Liver (tissue), 9 donors: ENCODE data around the gene PLXDC1. TPM values are rescaled to one million over a fixed set of nuclear protein-coding genes. Genes with fewer than 3 reads are reported as not detected.

ENCODE experiments used
- DNase-seq: peaks from one replicate; pipeline ENCODE4 v3.0.0-alpha.2; 2017; ENCODE audit warnings: low spot score
- H3K27ac ChIP-seq, 2 donors: one replicate each; pipeline ENCODE4 v1.7.0; 2013; ENCODE audit warnings: inconsistent platforms in 2 of 2, low read length in 2 of 2, control low read depth in 1 of 2, low read depth in 1 of 2, mild to moderate bottlenecking in 1 of 2
- H3K27me3 ChIP-seq, 4 donors: one replicate each; pipeline versions ENCODE4 v1.6.1 to v1.7.0; 2013; ENCODE audit warnings: low read length in 3 of 4, inconsistent platforms in 1 of 4, mild to moderate bottlenecking in 1 of 4, moderate library complexity in 1 of 4; ENCODE audit not compliant: control insufficient read depth in 4 of 4, insufficient read depth in 4 of 4
- H3K36me3 ChIP-seq, 4 donors: one replicate each; pipeline versions ENCODE4 v1.6.1 to v1.7.0; 2013; ENCODE audit warnings: low read length in 3 of 4, mild to moderate bottlenecking in 3 of 4, low read depth in 1 of 4, moderate library complexity in 1 of 4; ENCODE audit not compliant: control insufficient read depth in 4 of 4, insufficient read depth in 3 of 4
- H3K4me1 ChIP-seq, 4 donors: one replicate each; pipeline versions ENCODE4 v1.6.1 to v1.7.0; 2013; ENCODE audit warnings: low read length in 3 of 4, mild to moderate bottlenecking in 3 of 4, moderate library complexity in 1 of 4; ENCODE audit not compliant: control insufficient read depth in 4 of 4, insufficient read depth in 4 of 4
- H3K4me3 ChIP-seq, 3 donors: one replicate each; pipeline versions ENCODE4 v1.6.1 to v1.7.0; 2013; ENCODE audit warnings: low read length in 3 of 3, control low read depth in 1 of 3, low read depth in 1 of 3, mild to moderate bottlenecking in 1 of 3
- H3K9ac ChIP-seq, 2 donors: one replicate each; pipeline ENCODE4 v1.7.0; 2013; ENCODE audit warnings: low read length in 2 of 2, mild to moderate bottlenecking in 2 of 2, moderate library complexity in 2 of 2, control low read depth in 1 of 2, low read depth in 1 of 2
- H3K9me3 ChIP-seq, 4 donors: one replicate each; pipeline versions ENCODE4 v1.6.1 to v1.7.0; 2013; ENCODE audit warnings: low read length in 3 of 4; ENCODE audit not compliant: control insufficient read depth in 4 of 4
- EGR1 ChIP-seq, 2 donors: IDR thresholded peaks; 2 replicates each; pipeline ENCODE4 v1.6.1; 2016 to 2018; ENCODE audit warnings: antibody characterized with exemption in 2 of 2, low read depth in 2 of 2
- FOXA1 ChIP-seq: IDR thresholded peaks from 2 replicates; pipeline ENCODE4 v1.6.1; 2016; ENCODE audit warnings: antibody characterized with exemption
- FOXA2 ChIP-seq: IDR thresholded peaks from 2 replicates; pipeline ENCODE4 v1.6.1; 2016; ENCODE audit warnings: antibody characterized with exemption
- GABPA ChIP-seq, 2 donors: IDR thresholded peaks in 1 of 2; conservative IDR thresholded peaks in 1 of 2; 2 replicates each; pipeline ENCODE4 v1.6.1; 2016; ENCODE audit warnings: antibody characterized with exemption in 2 of 2, mild to moderate bottlenecking in 1 of 2, moderate library complexity in 1 of 2
- HNF4A ChIP-seq, 2 donors: conservative IDR thresholded peaks; 2 replicates each; pipeline ENCODE4 v1.6.1; 2016; ENCODE audit warnings: antibody characterized with exemption in 2 of 2, mild to moderate bottlenecking in 2 of 2
- HNF4G ChIP-seq: IDR thresholded peaks from 2 replicates; pipeline ENCODE4 v1.6.1; 2016; ENCODE audit warnings: antibody characterized with exemption
- JUND ChIP-seq, 2 donors: IDR thresholded peaks; 2 replicates each; pipeline ENCODE4 v1.6.1; 2016; ENCODE audit warnings: antibody characterized with exemption in 2 of 2
- NR2F2 ChIP-seq: IDR thresholded peaks from 2 replicates; pipeline ENCODE4 v1.6.1; 2016; ENCODE audit warnings: antibody characterized with exemption
- RAD21 ChIP-seq, 2 donors: IDR thresholded peaks; 2 replicates each; pipeline ENCODE4 v1.6.1; 2016; ENCODE audit warnings: antibody characterized with exemption in 2 of 2, mild to moderate bottlenecking in 2 of 2
- RXRA ChIP-seq, 2 donors: IDR thresholded peaks; 2 replicates each; pipeline ENCODE4 v1.6.1; 2017 to 2018; ENCODE audit warnings: antibody characterized with exemption in 2 of 2, mild to moderate bottlenecking in 1 of 2
- SP1 ChIP-seq: IDR thresholded peaks from 2 replicates; pipeline ENCODE4 v1.6.1; 2018; ENCODE audit warnings: antibody characterized with exemption, mild to moderate bottlenecking
- TAF1 ChIP-seq: conservative IDR thresholded peaks from 2 replicates; pipeline ENCODE4 v1.6.1; 2016; ENCODE audit warnings: antibody characterized with exemption, mild to moderate bottlenecking
- YY1 ChIP-seq: IDR thresholded peaks from 2 replicates; pipeline ENCODE4 v1.6.1; 2016; ENCODE audit warnings: antibody characterized with exemption, mild to moderate bottlenecking
- WGBS: extraction: QIAGEN DNeasy Blood & Tissue Kit; methylation state at CpG from one replicate; pipeline ENCODE4 v1.1.7; 2013; 5-methylcytosine and 5-hydroxymethylcytosine counted together
- polyA plus RNA-seq, 2 donors: library from polyadenylated mRNA; stranded (reverse) in 1 of 2; unstranded in 1 of 2; fragments of 200-250 nt in 1 of 2; fragments of >200 nt in 1 of 2; fragmentation: Nextera tagmentation in 1 of 2; extraction: Ambion mirVana in 1 of 2; gene quantifications; one replicate each; pipeline versions ENCODE4 v1.2.1 to v1.2.3, GENCODE V29; 2013 to 2015
- total RNA-seq, 2 donors: library from RNA; depleted of rRNA; stranded (reverse); fragments of >200 nt; gene quantifications; one replicate each; pipeline ENCODE4 v1.2.3, GENCODE V29; 2014
- TF ChIP-seq, protein P1 (sequence below): IDR thresholded peaks from 2 replicates; pipeline ENCODE4 v1.6.1; 2016; ENCODE audit warnings: antibody characterized with exemption
- TF ChIP-seq, protein P2 (sequence below): IDR thresholded peaks from 2 replicates; pipeline ENCODE4 v1.6.1; 2016; ENCODE audit warnings: antibody characterized with exemption
- TF ChIP-seq, protein P3 (sequence below): fragments of 150-350 bp; IDR thresholded peaks from 2 replicates; pipeline ENCODE4 v1.5.1; 2017; ENCODE audit warnings: improper control_type of control experiment, low read depth, low read length; ENCODE audit not compliant: missing input control
- TF ChIP-seq, protein P4 (sequence below): IDR thresholded peaks from 2 replicates; pipeline ENCODE4 v1.6.1; 2016; ENCODE audit warnings: antibody characterized with exemption, mild to moderate bottlenecking
- TF ChIP-seq, protein P5 (sequence below): IDR thresholded peaks from 2 replicates; pipeline ENCODE4 v1.6.1; 2016; ENCODE audit warnings: antibody characterized with exemption
- donor health status: healthy.
- donor health status: healthy.
- donor health status: healthy.
- donor health status: healthy.
- donor health status: healthy.

Gene PLXDC1
- total RNA-seq (under 1 TPM; 0.42 to 0.84 TPM), polyA plus RNA-seq (under 1 TPM; 0.14 to 0.17 TPM)

DNA sequence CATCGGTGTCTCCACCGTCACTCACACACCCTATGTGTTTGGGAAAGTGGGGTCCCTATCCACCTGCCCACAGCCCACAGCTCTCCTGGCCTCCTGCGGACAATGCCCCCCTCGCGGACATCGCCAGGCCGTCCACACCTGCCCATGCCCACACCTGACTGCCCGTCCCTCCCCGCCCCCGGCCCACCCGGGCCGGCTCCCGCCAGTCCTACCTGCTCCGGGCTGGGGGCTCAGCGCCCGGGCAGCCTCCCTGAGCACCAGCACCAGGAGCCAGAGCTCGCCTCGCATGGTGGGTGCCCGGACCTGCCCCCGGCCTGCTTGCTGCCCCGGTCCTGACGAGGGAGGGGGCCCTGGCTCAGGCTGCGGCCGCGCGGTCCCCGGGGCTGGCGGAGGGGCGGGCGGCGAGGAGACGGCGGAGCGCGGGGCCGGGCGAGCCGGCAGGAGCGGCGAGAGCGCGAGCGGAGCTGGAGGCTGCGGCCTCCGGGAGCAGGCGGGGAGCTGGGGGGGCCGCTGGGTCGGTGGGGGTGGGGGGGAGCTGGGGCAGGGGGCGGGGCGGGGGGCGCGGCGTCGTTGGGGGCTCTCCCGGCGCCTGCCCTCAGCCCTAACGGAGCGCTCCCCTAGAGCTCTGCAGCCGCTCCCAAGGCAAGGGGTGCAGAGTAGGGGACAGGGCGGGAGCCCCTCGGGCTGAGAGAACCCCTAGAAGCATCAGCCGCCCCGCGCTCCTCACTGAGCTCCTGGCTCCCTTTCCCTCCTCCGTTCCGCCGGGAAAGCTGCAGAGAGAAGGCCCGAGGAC, at the start of gene PLXDC1:
TSS of gene PLXDC1 (minus strand) at position 488 of the 793 bp plus-strand sequence. CDS start at position 288, 200 bp downstream.
- Histone ChIP-seq H3K4me1 (peaks cover 2 to 24% (median 13%) of the 10 kb centered on the region in 4 donors), H3K36me3 (no peaks in the 10 kb centered on the region), H3K27me3 (peaks cover 0 to 5% (median 3%) of the 10 kb centered on the region in 4 donors), H3K27ac (peak within 1 kb of the TSS in 1 of 2 donors; percentile 2), H3K9me3 (no peaks in the 10 kb centered on the region), H3K9ac (peak within 1 kb of the TSS in 1 of 2 donors; percentile 25), H3K4me3 (peak within 1 kb of the TSS in 1 of 3 donors; percentile 33)
- WGBS = 3% methylated on average over 68 of the region's 68 CpGs
- DNase-seq = no peak
- no peak for TF ChIP-seq YY1
- TF ChIP-seq NR2F2 = no peak
- TF ChIP-seq RAD21 (IDR thresholded peaks at IDR 0.05) = no peak
- TF ChIP-seq SP1 = no peak
- TF ChIP-seq, protein P1, sequence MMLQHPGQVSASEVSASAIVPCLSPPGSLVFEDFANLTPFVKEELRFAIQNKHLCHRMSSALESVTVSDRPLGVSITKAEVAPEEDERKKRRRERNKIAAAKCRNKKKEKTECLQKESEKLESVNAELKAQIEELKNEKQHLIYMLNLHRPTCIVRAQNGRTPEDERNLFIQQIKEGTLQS = no peak
- TF ChIP-seq TAF1 = no peak
- TF ChIP-seq, protein P2, sequence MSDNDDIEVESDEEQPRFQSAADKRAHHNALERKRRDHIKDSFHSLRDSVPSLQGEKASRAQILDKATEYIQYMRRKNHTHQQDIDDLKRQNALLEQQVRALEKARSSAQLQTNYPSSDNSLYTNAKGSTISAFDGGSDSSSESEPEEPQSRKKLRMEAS = no peak
- no peak for TF ChIP-seq GABPA (IDR thresholded peaks at IDR 0.05 in 1 of 2, conservative IDR thresholded peaks at IDR 0.05 in 1 of 2)
- TF ChIP-seq, protein P3, sequence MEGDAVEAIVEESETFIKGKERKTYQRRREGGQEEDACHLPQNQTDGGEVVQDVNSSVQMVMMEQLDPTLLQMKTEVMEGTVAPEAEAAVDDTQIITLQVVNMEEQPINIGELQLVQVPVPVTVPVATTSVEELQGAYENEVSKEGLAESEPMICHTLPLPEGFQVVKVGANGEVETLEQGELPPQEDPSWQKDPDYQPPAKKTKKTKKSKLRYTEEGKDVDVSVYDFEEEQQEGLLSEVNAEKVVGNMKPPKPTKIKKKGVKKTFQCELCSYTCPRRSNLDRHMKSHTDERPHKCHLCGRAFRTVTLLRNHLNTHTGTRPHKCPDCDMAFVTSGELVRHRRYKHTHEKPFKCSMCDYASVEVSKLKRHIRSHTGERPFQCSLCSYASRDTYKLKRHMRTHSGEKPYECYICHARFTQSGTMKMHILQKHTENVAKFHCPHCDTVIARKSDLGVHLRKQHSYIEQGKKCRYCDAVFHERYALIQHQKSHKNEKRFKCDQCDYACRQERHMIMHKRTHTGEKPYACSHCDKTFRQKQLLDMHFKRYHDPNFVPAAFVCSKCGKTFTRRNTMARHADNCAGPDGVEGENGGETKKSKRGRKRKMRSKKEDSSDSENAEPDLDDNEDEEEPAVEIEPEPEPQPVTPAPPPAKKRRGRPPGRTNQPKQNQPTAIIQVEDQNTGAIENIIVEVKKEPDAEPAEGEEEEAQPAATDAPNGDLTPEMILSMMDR = no peak
- no peak for TF ChIP-seq RXRA (IDR thresholded peaks at IDR 0.05)
- TF ChIP-seq EGR1 (IDR thresholded peaks at IDR 0.05; ENCODE audit: low read depth in 2 of 2) = no peak
- TF ChIP-seq HNF4A (conservative IDR thresholded peaks at IDR 0.05) = no peak
- TF ChIP-seq, protein P4, sequence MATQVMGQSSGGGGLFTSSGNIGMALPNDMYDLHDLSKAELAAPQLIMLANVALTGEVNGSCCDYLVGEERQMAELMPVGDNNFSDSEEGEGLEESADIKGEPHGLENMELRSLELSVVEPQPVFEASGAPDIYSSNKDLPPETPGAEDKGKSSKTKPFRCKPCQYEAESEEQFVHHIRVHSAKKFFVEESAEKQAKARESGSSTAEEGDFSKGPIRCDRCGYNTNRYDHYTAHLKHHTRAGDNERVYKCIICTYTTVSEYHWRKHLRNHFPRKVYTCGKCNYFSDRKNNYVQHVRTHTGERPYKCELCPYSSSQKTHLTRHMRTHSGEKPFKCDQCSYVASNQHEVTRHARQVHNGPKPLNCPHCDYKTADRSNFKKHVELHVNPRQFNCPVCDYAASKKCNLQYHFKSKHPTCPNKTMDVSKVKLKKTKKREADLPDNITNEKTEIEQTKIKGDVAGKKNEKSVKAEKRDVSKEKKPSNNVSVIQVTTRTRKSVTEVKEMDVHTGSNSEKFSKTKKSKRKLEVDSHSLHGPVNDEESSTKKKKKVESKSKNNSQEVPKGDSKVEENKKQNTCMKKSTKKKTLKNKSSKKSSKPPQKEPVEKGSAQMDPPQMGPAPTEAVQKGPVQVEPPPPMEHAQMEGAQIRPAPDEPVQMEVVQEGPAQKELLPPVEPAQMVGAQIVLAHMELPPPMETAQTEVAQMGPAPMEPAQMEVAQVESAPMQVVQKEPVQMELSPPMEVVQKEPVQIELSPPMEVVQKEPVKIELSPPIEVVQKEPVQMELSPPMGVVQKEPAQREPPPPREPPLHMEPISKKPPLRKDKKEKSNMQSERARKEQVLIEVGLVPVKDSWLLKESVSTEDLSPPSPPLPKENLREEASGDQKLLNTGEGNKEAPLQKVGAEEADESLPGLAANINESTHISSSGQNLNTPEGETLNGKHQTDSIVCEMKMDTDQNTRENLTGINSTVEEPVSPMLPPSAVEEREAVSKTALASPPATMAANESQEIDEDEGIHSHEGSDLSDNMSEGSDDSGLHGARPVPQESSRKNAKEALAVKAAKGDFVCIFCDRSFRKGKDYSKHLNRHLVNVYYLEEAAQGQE = no peak
- no peak for TF ChIP-seq JUND (IDR thresholded peaks at IDR 0.05)
- TF ChIP-seq, protein P5, sequence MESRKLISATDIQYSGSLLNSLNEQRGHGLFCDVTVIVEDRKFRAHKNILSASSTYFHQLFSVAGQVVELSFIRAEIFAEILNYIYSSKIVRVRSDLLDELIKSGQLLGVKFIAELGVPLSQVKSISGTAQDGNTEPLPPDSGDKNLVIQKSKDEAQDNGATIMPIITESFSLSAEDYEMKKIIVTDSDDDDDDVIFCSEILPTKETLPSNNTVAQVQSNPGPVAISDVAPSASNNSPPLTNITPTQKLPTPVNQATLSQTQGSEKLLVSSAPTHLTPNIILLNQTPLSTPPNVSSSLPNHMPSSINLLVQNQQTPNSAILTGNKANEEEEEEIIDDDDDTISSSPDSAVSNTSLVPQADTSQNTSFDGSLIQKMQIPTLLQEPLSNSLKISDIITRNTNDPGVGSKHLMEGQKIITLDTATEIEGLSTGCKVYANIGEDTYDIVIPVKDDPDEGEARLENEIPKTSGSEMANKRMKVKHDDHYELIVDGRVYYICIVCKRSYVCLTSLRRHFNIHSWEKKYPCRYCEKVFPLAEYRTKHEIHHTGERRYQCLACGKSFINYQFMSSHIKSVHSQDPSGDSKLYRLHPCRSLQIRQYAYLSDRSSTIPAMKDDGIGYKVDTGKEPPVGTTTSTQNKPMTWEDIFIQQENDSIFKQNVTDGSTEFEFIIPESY = no peak
- no peak for TF ChIP-seq FOXA1
- TF ChIP-seq HNF4G = no peak
- no peak for TF ChIP-seq FOXA2
